ENCODE data around the gene TP53TG3D.
"Not testable (repeated sequence)": the region's sequence is repeated elsewhere in the genome, so short reads cannot be mapped to it uniquely, and the experiment has no call there.

Gene TP53TG3D

GRCh38 chr16:32252986-32253385, at the start of gene TP53TG3D:
TSS of gene TP53TG3D (plus strand) at chr16:32253286. CDS start at chr16:32253354, 68 bp downstream.
- DNase-seq = not testable (repeated sequence)

- DNase-seq = not testable (repeated sequence)
Measured at GRCh38 chr16:32253507-32253906, 421 bp downstream of the TP53TG3D start.

GRCh38 chr16:32261526-32261925, 8.4 kb downstream of the TP53TG3D start:
- not testable (repeated sequence) for DNase-seq

GRCh38 chr16:32263552-32263951, 10.5 kb downstream of the TP53TG3D start:
- not testable (repeated sequence) for DNase-seq

- not testable (repeated sequence) for DNase-seq
Measured at GRCh38 chr16:32281910-32282309, 28.8 kb downstream of the TP53TG3D start.

GRCh38 chr16:32283024-32283423, 29.9 kb downstream of the TP53TG3D start:
- DNase-seq = not testable (repeated sequence)

GRCh38 chr16:32283917-32284495, 30.9 kb downstream of the TP53TG3D start:
- not testable (repeated sequence) for DNase-seq

- not testable (repeated sequence) for DNase-seq
Measured at GRCh38 chr16:32284800-32285796, 32.0 kb downstream of the TP53TG3D start.

- not testable (repeated sequence) for DNase-seq
Measured at GRCh38 chr16:32286193-32286592, 33.1 kb downstream of the TP53TG3D start.

- not testable (repeated sequence) for DNase-seq
Measured at GRCh38 chr16:32287743-32288142, 34.7 kb downstream of the TP53TG3D start.

- not testable (repeated sequence) for DNase-seq
Measured at GRCh38 chr16:32289197-32289596, 36.1 kb downstream of the TP53TG3D start.

- not testable (repeated sequence) for DNase-seq
Measured at GRCh38 chr16:32302776-32303175, 49.7 kb downstream of the TP53TG3D start.
